T-cell (primary cell): ENCODE results near the gene NOL4L. TPM values are rescaled to one million over a fixed set of nuclear protein-coding genes. Genes with fewer than 3 reads are reported as not detected.

ENCODE experiments used
- ATAC-seq, 4 experiments: fragments of 200-7000 bp in 3 of 4; fragments of 150-1000 bp in 1 of 4; cut with Tn5 transposase; replicated peaks in 1 of 4; 1 replicate in 3 of 4; 2 replicates in 1 of 4; pipeline ENCODE4 v1.10.0; 2021; ENCODE audit warnings: moderate library complexity in 3 of 4, mild to moderate bottlenecking in 2 of 4, moderate number of reproducible peaks in 1 of 4
- CTCF ChIA-PET, 2 donors: fragments of 300-600 bp; sonication (Branson Sonifier 250); formaldehyde crosslinking; loops; one replicate each; lab custom pipeline; 2022; ENCODE audit warnings: antibody characterized with exemption in 2 of 2; lab: Charles Lee
- POLR2A ChIA-PET, 2 donors: fragments of 300-600 bp; sonication (Branson Sonifier 250); formaldehyde crosslinking; loops; one replicate each; lab custom pipeline; 2022; ENCODE audit warnings: antibody characterized with exemption in 2 of 2; lab: Charles Lee
- DNase-seq, 35 experiments: peaks; one replicate each; pipeline versions ENCODE4 v3.0.0 to v3.0.0-alpha.2; 2013 to 2023
- H3K27ac ChIP-seq: one replicate; pipeline ENCODE4 v1.5.1; 2013; ENCODE audit warnings: low read length
- H3K27me3 ChIP-seq, 2 experiments: replicated peaks in 1 of 2; 1 replicate in 1 of 2; 2 replicates in 1 of 2; pipeline versions ENCODE4 v1.6.1 to v1.7.0; 2013; ENCODE audit warnings: low read length in 1 of 2, mixed read lengths in 1 of 2; ENCODE audit not compliant: control insufficient read depth in 2 of 2, insufficient read depth in 2 of 2; ENCODE audit errors: extremely low read depth in 1 of 2
- H3K36me3 ChIP-seq, 2 donors: 1 replicate in 1 of 2; 2 replicates in 1 of 2; pipeline versions ENCODE4 v1.6.1 to v1.7.0; 2013; ENCODE audit warnings: low read length in 1 of 2; ENCODE audit not compliant: control insufficient read depth in 2 of 2, insufficient read depth in 1 of 2; ENCODE audit errors: extremely low read depth in 1 of 2
- H3K4me1 ChIP-seq, 2 experiments: 1 replicate in 1 of 2; 2 replicates in 1 of 2; pipeline versions ENCODE4 v1.6.1 to v1.7.0; 2013; ENCODE audit warnings: low read length in 2 of 2, mixed read lengths in 1 of 2; ENCODE audit not compliant: insufficient read depth in 2 of 2, control insufficient read depth in 1 of 2; ENCODE audit errors: extremely low read depth in 1 of 2
- H3K4me3 ChIP-seq, 2 donors: 1 replicate in 1 of 2; 2 replicates in 1 of 2; pipeline versions ENCODE4 v1.5.1 to v1.7.0; 2013; ENCODE audit warnings: mild to moderate bottlenecking in 2 of 2, low read length in 1 of 2, moderate library complexity in 1 of 2; ENCODE audit not compliant: control insufficient read depth in 1 of 2; ENCODE audit errors: extremely low read depth in 1 of 2
- H3K9me3 ChIP-seq: 2 replicates; pipeline ENCODE4 v1.7.0; 2013
- H3K27ac Mint-ChIP-seq, 2 donors: one replicate each; pipeline ENCODE4 v1.8.0; 2020 to 2021; ENCODE audit warnings: mild to moderate bottlenecking in 2 of 2, mixed read lengths in 2 of 2
- H3K27me3 Mint-ChIP-seq, 2 donors: one replicate each; pipeline ENCODE4 v1.8.0; 2021 to 2022; ENCODE audit warnings: mixed read lengths in 2 of 2
- H3K36me3 Mint-ChIP-seq: one replicate; pipeline ENCODE4 v1.8.0; 2021; ENCODE audit warnings: mixed read lengths
- H3K4me1 Mint-ChIP-seq, 3 donors: one replicate each; pipeline ENCODE4 v1.8.0; 2020 to 2022; ENCODE audit warnings: mixed read lengths in 3 of 3, mild to moderate bottlenecking in 1 of 3
- H3K4me3 Mint-ChIP-seq, 3 donors: one replicate each; pipeline ENCODE4 v1.8.0; 2020 to 2022; ENCODE audit warnings: mild to moderate bottlenecking in 3 of 3, mixed read lengths in 3 of 3, moderate library complexity in 3 of 3
- H3K9me3 Mint-ChIP-seq, 3 donors: one replicate each; pipeline ENCODE4 v1.8.0; 2020 to 2022; ENCODE audit warnings: mixed read lengths in 3 of 3
- WGBS: methylation state at CpG from one replicate; pipeline ENCODE4 v1.1.5; 2013; ENCODE audit warnings: missing lambda C conversion rate; ENCODE audit not compliant: insufficient coverage; 5-methylcytosine and 5-hydroxymethylcytosine counted together
- total RNA-seq, 35 experiments: library from RNA in 6 of 35; stranded (reverse) in 6 of 35; fragments of 120-200 nt in 1 of 35; gene quantifications; one replicate each; pipeline versions ENCODE4 v1.2.1 to v1.2.4 and lab custom pipeline; 2013 to 2026

NOL4L gene
- total RNA-seq, 5 donors from 2014 or later (not counting 1 experiment from before 2014, with no cell fraction given): 63.5 to 88.8 (median 74.4) TPM

GRCh38 chr20:32484225-32484957, 100.7 kb downstream of the NOL4L start:
- H3K27ac ChIP-seq: peak overlapping the region; percentile 66
- Mint-ChIP-seq H3K4me1 (peaks cover 46 to 59% (median 53%) of the 10 kb centered on the region in 3 donors), H3K4me3 (peak overlapping the region; percentile 85 to 90 (median 88)), H3K27me3 (no peaks in the 10 kb centered on the region), H3K36me3 (peaks cover 8% of the 10 kb centered on the region), H3K27ac (peak overlapping the region; percentile 66 to 97), H3K9me3 (peaks cover 0 to 4% (median 0%) of the 10 kb centered on the region in 3 donors)
- ChIA-PET CTCF (interaction anchor here (0.6 to 1.0 kb wide), 3 partner anchors 49 to 163 kb away, joined by 3 read pairs; no protein-coding TSS in a partner anchor), POLR2A (interaction anchor here (0.6 to 0.7 kb wide), 4 partner anchors 24 to 486 kb away, joined by 3 to 7 read pairs (median 4); no protein-coding TSS in a partner anchor)
- WGBS: under 1% methylated on average over 50 of the region's 74 CpGs
- DNase-seq: peak in 15 of 35 experiments; percentile 7 to 45 (median 29)
- peaks cover 23 to 56% of the 10 kb centered on the region in 2 experiments for H3K4me1 ChIP-seq
- H3K27me3 ChIP-seq: no peaks in the 10 kb centered on the region
- H3K9me3 ChIP-seq: no peaks in the 10 kb centered on the region
- peak; percentile 2 to 6 (median 4) for ATAC-seq
- H3K4me3 ChIP-seq: peak overlapping the region; percentile 73 to 81
- H3K36me3 ChIP-seq: peaks cover 3 to 5% of the 10 kb centered on the region in 2 donors

DNA sequence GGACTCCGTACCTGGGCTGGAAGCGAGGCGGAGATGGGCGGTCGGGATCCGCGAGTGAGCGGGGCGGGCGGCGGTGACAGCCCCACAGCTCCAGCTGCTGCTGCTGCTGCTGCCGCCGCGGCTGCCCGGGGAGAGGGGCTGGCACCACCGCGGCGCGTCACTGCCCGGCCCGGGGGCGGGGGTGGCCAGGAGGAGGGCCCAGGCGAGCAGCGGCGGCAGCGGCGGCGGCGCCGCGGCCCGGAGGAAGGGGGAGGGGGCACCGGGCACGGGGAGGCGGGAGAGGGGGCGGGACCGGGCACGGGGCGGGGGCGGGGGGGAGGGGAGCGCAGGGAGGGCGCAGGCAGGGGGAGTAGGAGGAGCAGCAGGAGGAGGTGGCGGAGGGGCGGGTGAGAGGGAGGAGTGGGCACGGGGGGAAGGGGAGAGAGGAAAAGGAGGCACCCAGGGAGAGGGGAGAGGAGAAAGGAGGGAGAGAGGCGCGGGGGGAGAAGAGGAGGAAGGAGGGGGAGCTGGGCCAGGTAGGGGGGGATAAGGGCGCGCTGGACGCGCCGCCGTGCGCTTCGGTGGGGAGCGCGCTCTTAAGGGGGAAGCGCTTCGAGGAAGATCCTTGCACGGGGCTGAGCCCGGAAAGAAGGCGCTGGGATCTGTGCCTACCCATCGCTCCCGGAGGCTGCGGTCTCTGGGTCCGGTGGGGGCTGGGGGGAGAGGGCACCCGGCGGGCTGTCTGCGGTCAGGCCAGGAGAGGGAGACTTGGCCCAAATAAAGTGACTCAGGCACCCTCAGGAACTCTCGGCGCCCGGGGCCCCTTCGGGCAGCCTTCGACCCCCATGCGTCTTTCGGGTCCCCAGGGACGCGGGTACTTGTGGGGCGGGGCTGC, 101.5 kb downstream of the NOL4L start:
- ATAC-seq (peak; percentile 32 to 43 (median 37)), DNase-seq (peak in 33 of 35 experiments; percentile 20 to 78 (median 57))
- peak overlapping the region; percentile 79 to 85 (median 80) for H3K4me3 Mint-ChIP-seq
- peak overlapping the region; percentile 73 to 77 for H3K4me3 ChIP-seq
- CTCF ChIA-PET: interaction anchor here in 1 of 2 donors (0.6 kb wide), 2 partner anchors 51 to 58 kb away, joined by 4 read pairs; no protein-coding TSS in a partner anchor
- under 1% methylated on average over 52 of the region's 79 CpGs for WGBS
- POLR2A ChIA-PET: interaction anchor here (0.6 to 0.7 kb wide), 4 partner anchors 25 to 487 kb away, joined by 3 to 11 read pairs (median 6); no protein-coding TSS in a partner anchor
- H3K4me1 Mint-ChIP-seq: peaks cover 54 to 63% (median 56%) of the 10 kb centered on the region in 3 donors
- H3K27me3 Mint-ChIP-seq: no peaks in the 10 kb centered on the region
- peaks cover 6% of the 10 kb centered on the region for H3K36me3 Mint-ChIP-seq
- no peaks in the 10 kb centered on the region for H3K9me3 ChIP-seq
- peaks cover 3 to 5% of the 10 kb centered on the region in 2 donors for H3K36me3 ChIP-seq
- no peaks in the 10 kb centered on the region for H3K27me3 ChIP-seq
- peaks cover 0 to 1% (median 0%) of the 10 kb centered on the region in 3 donors for H3K9me3 Mint-ChIP-seq
- H3K4me1 ChIP-seq: peaks cover 23 to 62% of the 10 kb centered on the region in 2 experiments
- H3K27ac Mint-ChIP-seq: peak overlapping the region; percentile 31 to 61
- peak overlapping the region; percentile 41 for H3K27ac ChIP-seq

GRCh38 chr20:32482442-32483261, 102.5 kb downstream of the NOL4L start:
- ChIA-PET CTCF (interaction anchor here in 1 of 2 donors (0.6 kb wide), 2 partner anchors 52 to 59 kb away, joined by 4 read pairs; no protein-coding TSS in a partner anchor), POLR2A (interaction anchor here (0.5 to 0.6 kb wide), 4 partner anchors 26 to 301 kb away, joined by 4 to 11 read pairs (median 6); no protein-coding TSS in a partner anchor)
- H3K27me3 Mint-ChIP-seq: no peaks in the 10 kb centered on the region
- Histone ChIP-seq H3K9me3 (no peaks in the 10 kb centered on the region), H3K27me3 (no peaks in the 10 kb centered on the region), H3K4me3 (peak overlapping the region; percentile 45 to 66), H3K4me1 (peaks cover 23 to 72% of the 10 kb centered on the region in 2 experiments), H3K36me3 (peaks cover 0 to 5% of the 10 kb centered on the region in 2 donors), H3K27ac (peak overlapping the region; percentile 28)
- peaks cover 58 to 66% (median 60%) of the 10 kb centered on the region in 3 donors for H3K4me1 Mint-ChIP-seq
- 5% methylated on average over 53 of the region's 82 CpGs for WGBS
- peak; percentile 4 to 24 (median 9) for ATAC-seq
- DNase-seq: peak in 27 of 35 experiments; percentile 10 to 56 (median 26)
- peak overlapping the region in 1 of 2 donors; percentile 78 for H3K27ac Mint-ChIP-seq
- no peaks in the 10 kb centered on the region for H3K36me3 Mint-ChIP-seq
- H3K9me3 Mint-ChIP-seq: no peaks in the 10 kb centered on the region
- peak overlapping the region; percentile 73 to 85 (median 77) for H3K4me3 Mint-ChIP-seq

DNA sequence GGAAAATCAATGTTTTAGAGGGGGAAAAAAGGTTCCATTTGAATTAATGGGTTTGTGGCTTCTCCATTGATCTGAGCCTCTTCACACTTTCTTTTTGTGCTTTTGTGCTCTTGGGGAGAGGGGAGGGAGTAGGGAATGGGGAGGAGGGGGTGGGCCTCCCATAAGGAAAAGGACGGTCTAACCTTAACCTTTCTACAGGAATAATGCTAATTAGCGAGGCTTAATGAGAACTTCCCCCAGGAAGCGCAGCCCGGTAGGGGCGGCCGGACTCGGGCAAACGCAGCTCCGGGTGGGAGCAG, 103.0 kb downstream of the NOL4L start:
- Mint-ChIP-seq H3K27me3 (no peaks in the 10 kb centered on the region), H3K36me3 (no peaks in the 10 kb centered on the region), H3K27ac (peak overlapping the region in 1 of 2 donors; percentile 78), H3K4me1 (peaks cover 59 to 68% (median 65%) of the 10 kb centered on the region in 3 donors), H3K9me3 (no peaks in the 10 kb centered on the region), H3K4me3 (peak overlapping the region; percentile 73 to 85 (median 73))
- no peaks in the 10 kb centered on the region for H3K27me3 ChIP-seq
- CTCF ChIA-PET: no interaction called here
- no CpG with 5 or more reads among the region's 9 CpGs for WGBS
- peaks cover 24 to 77% of the 10 kb centered on the region in 2 experiments for H3K4me1 ChIP-seq
- peaks cover 0 to 5% of the 10 kb centered on the region in 2 donors for H3K36me3 ChIP-seq
- peak overlapping the region; percentile 28 for H3K27ac ChIP-seq
- ATAC-seq: no peak
- DNase-seq: no peak
- POLR2A ChIA-PET: no interaction called here
- no peaks in the 10 kb centered on the region for H3K9me3 ChIP-seq
- peak overlapping the region; percentile 45 to 66 for H3K4me3 ChIP-seq

DNA sequence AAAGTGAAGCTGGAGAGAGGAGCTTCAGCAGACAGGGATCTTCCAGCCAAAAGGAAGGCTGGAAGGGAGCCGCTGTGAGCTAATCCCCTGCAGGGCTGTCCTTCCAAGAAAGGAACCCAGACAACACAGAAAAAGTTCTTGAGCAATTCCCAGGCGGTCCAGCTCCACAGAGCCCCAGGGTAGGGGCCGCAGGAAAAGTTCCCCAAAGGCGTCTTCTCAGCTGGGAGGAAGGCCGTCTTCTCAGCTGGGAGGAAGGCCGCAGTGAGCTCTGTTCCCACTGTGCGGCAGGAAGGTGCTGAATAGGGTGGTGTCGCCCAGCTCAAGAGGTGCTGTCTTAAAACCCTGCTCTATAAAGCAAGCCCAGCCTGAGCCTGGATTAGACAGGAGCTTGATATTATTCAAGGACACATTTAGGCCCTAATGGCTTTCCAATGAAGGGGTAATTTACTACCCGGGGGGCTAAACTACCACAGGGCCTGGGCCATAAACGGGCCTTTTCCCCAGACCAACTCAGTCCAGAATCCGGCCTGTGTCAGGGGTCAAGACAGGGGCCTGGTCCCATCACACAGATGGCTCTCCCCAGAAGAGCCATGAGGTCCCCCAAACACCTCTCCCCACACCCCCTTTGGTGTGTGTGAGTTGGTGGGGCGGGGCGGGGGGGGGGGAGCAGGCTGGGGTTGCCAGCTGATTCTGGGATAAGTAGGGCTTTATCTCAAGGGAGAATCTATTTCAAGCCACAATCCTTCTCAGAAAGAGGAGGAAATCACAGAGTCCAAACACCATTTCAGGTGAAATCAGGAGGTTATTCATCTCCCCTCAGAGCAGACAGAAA, 103.6 kb downstream of the NOL4L start:
- peaks cover 62 to 70% (median 66%) of the 10 kb centered on the region in 3 donors for H3K4me1 Mint-ChIP-seq
- H3K27me3 Mint-ChIP-seq: no peaks in the 10 kb centered on the region
- Histone ChIP-seq H3K36me3 (no peaks in the 10 kb centered on the region), H3K27ac (peak overlapping the region; percentile 28), H3K4me1 (peaks cover 29 to 81% of the 10 kb centered on the region in 2 experiments), H3K9me3 (no peaks in the 10 kb centered on the region), H3K27me3 (no peaks in the 10 kb centered on the region), H3K4me3 (no peak overlapping the region)
- WGBS: 88% methylated on average over 3 of the region's 13 CpGs
- H3K36me3 Mint-ChIP-seq: no peaks in the 10 kb centered on the region
- CTCF ChIA-PET: interaction anchor here (0.7 to 0.8 kb wide), 2 partner anchors 10 to 28 kb away, joined by 3 to 7 read pairs; no protein-coding TSS in a partner anchor
- POLR2A ChIA-PET: interaction anchor here in 1 of 2 donors (0.6 kb wide), 4 partner anchors 16 to 638 kb away, joined by 5 to 10 read pairs (median 6); no protein-coding TSS in a partner anchor
- DNase-seq (no peak), ATAC-seq (no peak)
- H3K9me3 Mint-ChIP-seq: no peaks in the 10 kb centered on the region
- peak overlapping the region; percentile 73 to 85 (median 73) for H3K4me3 Mint-ChIP-seq
- peak overlapping the region; percentile 83 to 97 for H3K27ac Mint-ChIP-seq
